ENCODE results near the gene SKP1.
"Not testable (repeated sequence)": the region's sequence is repeated elsewhere in the genome, so short reads cannot be mapped to it uniquely, and the experiment has no call there.

The SKP1 gene

GRCh38 chr5:134176511-134177368 lies at the start of gene SKP1:
Gene SKP1 (minus strand): TSS chr5:134176950. CDS start chr5:134174022, 2,928 bp downstream.
- peak within 1 kb of the TSS; percentile 95 for H3K27ac Mint-ChIP-seq
- peaks cover 9% of the 10 kb centered on the region for H3K27me3 Mint-ChIP-seq (ENCODE audit: low read depth)

DNA sequence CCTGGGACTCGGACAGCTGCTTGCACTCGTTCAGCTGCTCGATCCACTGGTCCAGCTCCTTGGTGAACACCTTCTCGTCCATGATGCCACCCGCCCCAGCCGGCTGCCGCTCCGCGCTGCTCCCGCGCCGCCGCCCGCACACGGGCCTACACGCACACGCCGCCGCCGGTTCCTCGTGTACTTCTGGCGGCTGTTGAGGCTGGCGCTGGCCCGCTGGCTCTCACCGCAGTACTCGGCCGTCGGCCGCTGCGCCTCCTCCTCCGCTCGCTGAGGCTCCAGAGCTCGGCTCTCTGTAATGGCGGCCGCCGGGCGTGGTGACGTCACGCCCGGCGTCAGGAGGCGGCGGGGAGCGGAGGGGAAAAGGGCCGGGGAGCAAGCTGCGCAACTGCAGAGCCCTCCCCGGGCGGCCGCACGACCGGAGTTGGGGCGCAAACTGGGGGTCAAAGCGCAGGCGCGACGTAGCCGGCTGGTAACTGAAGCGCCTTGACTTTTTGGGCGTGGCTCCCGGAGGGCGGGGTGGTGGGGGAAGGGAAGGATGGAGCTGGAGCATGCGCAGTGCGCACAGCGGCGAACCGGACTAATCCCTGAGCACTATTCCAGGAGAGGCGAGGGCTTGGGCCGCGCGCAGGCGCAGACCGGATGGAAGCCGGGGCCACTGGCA lies 49.2 kb upstream of the SKP1 start, which contains the start of gene PPP2CA:
PPP2CA (minus strand) TSS at position 294 of the 661 bp plus-strand sequence; CDS start at position 82, 212 bp downstream.
- peak within 1 kb of the TSS; percentile 95 for H3K27ac Mint-ChIP-seq
- no peaks in the 10 kb centered on the region for H3K27me3 Mint-ChIP-seq (ENCODE audit: low read depth)
- peaks cover 39% of the 10 kb centered on the region for H3K4me1 Mint-ChIP-seq (ENCODE audit: low read depth)
- H3K36me3 Mint-ChIP-seq (ENCODE audit: low read depth) = peaks cover 15% of the 10 kb centered on the region
- no peaks in the 10 kb centered on the region for H3K9me3 Mint-ChIP-seq
- peak within 1 kb of the TSS; percentile 85 for H3K4me3 Mint-ChIP-seq

More at GRCh38 chr5:134176511-134177368, at the start of gene SKP1:
- H3K4me1 Mint-ChIP-seq (ENCODE audit: low read depth) = peaks cover 21% of the 10 kb centered on the region
- peaks cover 16% of the 10 kb centered on the region for H3K36me3 Mint-ChIP-seq (ENCODE audit: low read depth)
- peak within 1 kb of the TSS; percentile 96 for H3K4me3 Mint-ChIP-seq
- H3K9me3 Mint-ChIP-seq = no peaks in the 10 kb centered on the region

DNA sequence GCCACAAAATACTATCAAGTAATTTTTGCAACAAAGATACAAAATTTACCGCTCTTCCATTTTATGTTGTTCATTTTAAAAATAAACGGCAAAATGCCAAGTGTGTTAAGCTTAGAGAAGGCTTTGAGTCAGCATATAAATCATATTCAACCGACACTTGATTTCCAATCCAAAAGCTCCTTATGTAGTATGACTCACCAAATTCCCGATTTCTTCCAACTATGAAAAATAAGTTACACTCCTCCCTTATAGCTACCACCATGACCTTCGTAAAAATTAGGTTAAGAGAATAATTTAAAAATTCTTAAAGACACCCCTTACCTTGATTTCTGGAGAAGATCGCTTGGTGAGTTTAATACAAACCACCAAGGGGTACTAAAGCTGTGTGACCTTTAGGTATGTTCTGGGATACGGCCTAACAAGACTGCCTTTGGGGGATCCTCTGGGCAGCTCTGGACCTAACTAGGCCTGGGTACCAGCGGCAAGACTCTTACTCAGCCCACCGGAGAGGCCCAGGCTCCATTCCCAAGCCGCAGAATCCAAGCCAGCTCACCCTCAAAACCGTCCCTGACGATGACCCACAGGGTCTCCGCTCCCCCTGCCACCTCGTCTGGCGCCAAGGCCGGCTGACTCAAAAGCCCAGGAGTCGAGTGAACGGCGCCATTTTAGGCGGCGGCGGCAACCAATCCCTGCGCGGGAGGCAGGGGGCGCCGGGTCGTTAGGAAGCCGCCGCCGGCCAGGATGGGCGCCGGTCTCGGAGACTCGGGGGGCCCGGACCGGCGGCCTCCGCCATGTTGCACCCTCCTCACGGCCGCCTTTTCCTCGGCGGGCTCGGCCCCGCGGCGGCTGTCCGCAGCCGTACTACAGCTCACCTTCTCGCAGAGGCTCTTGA lies 48.4 kb upstream of the SKP1 start:
- Mint-ChIP-seq H3K27ac (peak overlapping the region; percentile 95), H3K9me3 (no peaks in the 10 kb centered on the region), H3K4me3 (peak overlapping the region; percentile 85), H3K36me3 (ENCODE audit: low read depth) (peaks cover 19% of the 10 kb centered on the region), H3K4me1 (ENCODE audit: low read depth) (peaks cover 45% of the 10 kb centered on the region), H3K27me3 (ENCODE audit: low read depth) (no peaks in the 10 kb centered on the region)

GRCh38 chr5:134223406-134224248 lies 46.9 kb upstream of the SKP1 start:
- H3K27me3 Mint-ChIP-seq (ENCODE audit: low read depth) = no peaks in the 10 kb centered on the region
- H3K27ac Mint-ChIP-seq = no peak overlapping the region
- no peaks in the 10 kb centered on the region for H3K9me3 Mint-ChIP-seq
- H3K4me1 Mint-ChIP-seq (ENCODE audit: low read depth) = peaks cover 54% of the 10 kb centered on the region
- H3K36me3 Mint-ChIP-seq (ENCODE audit: low read depth) = peaks cover 22% of the 10 kb centered on the region
- peak overlapping the region; percentile 85 for H3K4me3 Mint-ChIP-seq

- Mint-ChIP-seq H3K4me1 (ENCODE audit: low read depth) (peaks cover 48% of the 10 kb centered on the region), H3K36me3 (ENCODE audit: low read depth) (peaks cover 23% of the 10 kb centered on the region)
- not testable (repeated sequence) for H3K4me3 Mint-ChIP-seq; H3K9me3 Mint-ChIP-seq; H3K27ac Mint-ChIP-seq; H3K27me3 Mint-ChIP-seq (ENCODE audit: low read depth)
Measured at GRCh38 chr5:134221690-134222089, 44.9 kb upstream of the SKP1 start.

DNA sequence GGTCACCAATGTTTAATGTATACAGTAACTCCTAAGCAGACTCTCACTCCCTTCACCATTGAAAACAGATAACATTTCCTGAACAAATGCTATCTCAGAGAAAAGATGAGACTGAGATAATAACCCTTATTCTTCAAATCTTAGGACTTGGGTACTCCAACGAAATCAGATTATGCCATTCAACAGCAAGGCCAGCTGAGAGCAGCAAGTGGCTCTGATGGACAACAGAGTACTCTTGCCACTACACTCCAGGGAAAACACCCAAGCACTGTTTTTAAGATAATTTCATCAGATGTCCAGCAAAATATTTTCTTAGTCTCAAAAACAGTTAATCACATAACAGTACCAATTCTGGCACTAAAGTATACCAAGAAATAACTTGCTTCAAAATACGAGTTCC lies 39.0 kb upstream of the SKP1 start:
- no peak overlapping the region for H3K4me3 Mint-ChIP-seq
- H3K36me3 Mint-ChIP-seq (ENCODE audit: low read depth) = peaks cover 9% of the 10 kb centered on the region
- no peaks in the 10 kb centered on the region for H3K27me3 Mint-ChIP-seq (ENCODE audit: low read depth)
- peaks cover 30% of the 10 kb centered on the region for H3K4me1 Mint-ChIP-seq (ENCODE audit: low read depth)
- H3K9me3 Mint-ChIP-seq = no peaks in the 10 kb centered on the region
- no peak overlapping the region for H3K27ac Mint-ChIP-seq

DNA sequence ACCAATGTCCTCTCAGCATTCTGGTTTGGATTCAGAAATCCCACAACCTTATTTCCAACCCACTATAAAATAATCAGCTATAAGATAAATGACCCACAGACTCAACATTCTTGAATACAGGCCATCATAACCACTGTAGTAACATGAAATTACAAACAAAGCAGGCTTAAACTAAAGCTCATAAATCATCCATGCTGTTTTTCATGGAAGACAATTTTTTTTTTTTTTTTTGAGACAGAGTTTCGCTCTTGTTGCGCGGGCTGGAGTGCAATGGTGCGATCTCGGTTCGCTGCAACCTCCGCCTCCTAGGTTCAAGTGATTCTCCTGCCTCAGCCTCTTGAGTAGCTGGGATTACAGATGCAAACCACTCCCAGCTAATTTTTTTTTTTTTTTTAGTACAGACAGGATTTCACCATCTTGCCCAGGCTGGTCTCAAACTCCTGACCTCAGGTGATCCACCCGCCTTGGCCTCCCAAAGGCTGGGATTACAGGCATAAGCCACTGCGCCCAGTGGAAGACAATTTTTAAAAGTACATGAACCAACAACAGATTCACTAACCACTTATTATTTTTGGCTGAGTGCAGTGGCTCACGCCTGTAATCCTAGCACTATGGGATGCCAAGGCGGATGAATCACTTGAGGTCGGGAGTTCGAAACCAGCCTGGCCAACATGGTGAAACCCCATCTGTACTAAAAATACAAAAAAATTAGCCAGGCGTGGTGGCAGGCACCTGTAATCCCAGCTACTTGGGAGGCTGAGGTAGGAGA lies 34.7 kb upstream of the SKP1 start:
- not testable (repeated sequence) for H3K4me3 Mint-ChIP-seq; H3K9me3 Mint-ChIP-seq; H3K36me3 Mint-ChIP-seq (ENCODE audit: low read depth); H3K27me3 Mint-ChIP-seq (ENCODE audit: low read depth); H3K27ac Mint-ChIP-seq
- peaks cover 16% of the 10 kb centered on the region for H3K4me1 Mint-ChIP-seq (ENCODE audit: low read depth)

DNA sequence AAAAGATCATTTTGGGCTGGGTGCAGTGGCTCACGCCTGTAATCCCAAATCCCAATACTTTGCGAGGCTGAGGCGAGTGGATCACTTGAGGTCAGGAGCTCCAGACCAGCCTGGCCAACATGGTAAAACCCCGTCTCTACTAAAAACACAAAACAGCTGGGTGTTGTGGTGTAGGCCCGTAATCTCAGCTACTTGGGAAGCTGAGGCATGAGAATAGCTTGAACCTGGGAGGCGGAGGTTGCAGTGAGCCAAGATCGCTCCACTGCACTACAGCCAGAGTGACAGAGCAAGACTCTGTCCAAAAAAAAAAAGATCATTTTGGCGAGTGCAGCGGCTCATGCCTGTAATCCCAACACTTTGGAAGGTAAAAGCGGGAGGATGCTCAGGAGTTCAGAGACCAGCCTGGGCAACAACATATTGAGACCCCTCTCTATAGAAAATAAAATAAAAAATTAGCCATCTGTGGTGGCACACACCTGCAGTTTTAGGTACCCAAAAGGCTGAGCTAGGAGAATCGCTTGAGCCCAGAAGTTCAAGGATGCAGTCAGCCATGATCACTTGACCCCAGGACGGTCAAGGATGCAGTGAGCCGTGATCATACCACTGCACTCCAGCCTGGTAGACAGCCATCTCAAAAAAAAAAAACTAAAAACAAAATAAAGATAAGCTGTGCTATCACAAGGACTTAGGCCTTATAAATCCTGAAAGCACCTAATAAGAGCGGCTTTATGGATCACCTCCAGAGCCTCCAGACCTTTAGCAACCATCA lies 32.9 kb upstream of the SKP1 start:
- Mint-ChIP-seq H3K4me1 (ENCODE audit: low read depth) (peaks cover 16% of the 10 kb centered on the region), H3K9me3 (no peaks in the 10 kb centered on the region), H3K27ac (no peak overlapping the region), H3K27me3 (ENCODE audit: low read depth) (no peaks in the 10 kb centered on the region), H3K4me3 (no peak overlapping the region), H3K36me3 (ENCODE audit: low read depth) (peaks cover 5% of the 10 kb centered on the region)

GRCh38 chr5:134207696-134208095 lies 30.9 kb upstream of the SKP1 start:
- H3K9me3 Mint-ChIP-seq = no peaks in the 10 kb centered on the region
- H3K27me3 Mint-ChIP-seq (ENCODE audit: low read depth) = no peaks in the 10 kb centered on the region
- peaks cover 12% of the 10 kb centered on the region for H3K4me1 Mint-ChIP-seq (ENCODE audit: low read depth)
- peaks cover 13% of the 10 kb centered on the region for H3K36me3 Mint-ChIP-seq (ENCODE audit: low read depth)
- H3K27ac Mint-ChIP-seq = no peak overlapping the region
- H3K4me3 Mint-ChIP-seq = no peak overlapping the region

DNA sequence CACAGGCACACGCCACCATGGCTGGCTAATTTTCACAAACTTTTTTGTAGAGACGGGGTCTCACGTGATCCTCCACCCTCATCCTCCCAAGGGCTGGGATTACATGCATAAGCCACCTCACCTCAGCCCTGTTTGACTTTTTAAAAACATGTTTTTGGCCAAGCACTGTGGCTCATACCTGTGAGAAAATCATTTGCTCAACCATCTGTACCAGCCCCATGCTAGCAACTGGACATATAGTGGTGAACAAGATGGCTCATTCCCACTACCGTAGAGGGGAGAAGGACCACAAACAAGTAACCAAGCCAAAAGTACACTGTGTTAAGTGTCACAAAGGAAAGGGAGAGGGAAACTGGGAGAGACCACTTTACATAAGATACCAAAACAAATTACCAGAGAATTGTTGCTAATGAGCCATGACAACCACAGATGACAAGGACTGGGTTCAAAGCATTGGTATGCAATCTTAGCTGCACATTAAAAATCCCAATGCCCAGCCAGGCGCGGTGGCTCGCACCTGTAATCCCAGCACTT lies 29.9 kb upstream of the SKP1 start:
- Mint-ChIP-seq H3K9me3 (no peaks in the 10 kb centered on the region), H3K36me3 (ENCODE audit: low read depth) (peaks cover 22% of the 10 kb centered on the region), H3K4me1 (ENCODE audit: low read depth) (peaks cover 10% of the 10 kb centered on the region), H3K27me3 (ENCODE audit: low read depth) (no peaks in the 10 kb centered on the region), H3K4me3 (no peak overlapping the region), H3K27ac (no peak overlapping the region)

DNA sequence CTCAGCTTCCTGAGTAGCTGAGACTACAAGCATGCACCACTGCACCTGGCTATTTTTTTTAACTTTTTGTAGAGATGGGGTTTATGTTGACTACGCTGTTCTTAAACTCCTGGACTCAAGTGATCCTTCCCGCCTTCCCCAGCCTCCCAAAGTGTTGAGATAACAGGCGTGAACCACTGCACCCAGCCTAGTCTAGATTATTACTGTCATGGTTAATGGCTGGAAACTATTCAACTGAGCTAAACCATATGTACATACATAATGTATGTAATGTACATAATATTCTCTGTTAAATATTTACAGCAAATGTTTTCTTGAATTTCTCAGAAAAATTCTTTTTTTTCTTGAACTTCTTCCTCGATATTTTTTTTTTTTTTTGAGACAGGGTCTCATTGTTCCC lies 27.8 kb upstream of the SKP1 start:
- Mint-ChIP-seq H3K36me3 (ENCODE audit: low read depth) (peaks cover 36% of the 10 kb centered on the region), H3K27me3 (ENCODE audit: low read depth) (no peaks in the 10 kb centered on the region), H3K27ac (no peak overlapping the region), H3K9me3 (no peaks in the 10 kb centered on the region), H3K4me1 (ENCODE audit: low read depth) (peaks cover 10% of the 10 kb centered on the region), H3K4me3 (no peak overlapping the region)

DNA sequence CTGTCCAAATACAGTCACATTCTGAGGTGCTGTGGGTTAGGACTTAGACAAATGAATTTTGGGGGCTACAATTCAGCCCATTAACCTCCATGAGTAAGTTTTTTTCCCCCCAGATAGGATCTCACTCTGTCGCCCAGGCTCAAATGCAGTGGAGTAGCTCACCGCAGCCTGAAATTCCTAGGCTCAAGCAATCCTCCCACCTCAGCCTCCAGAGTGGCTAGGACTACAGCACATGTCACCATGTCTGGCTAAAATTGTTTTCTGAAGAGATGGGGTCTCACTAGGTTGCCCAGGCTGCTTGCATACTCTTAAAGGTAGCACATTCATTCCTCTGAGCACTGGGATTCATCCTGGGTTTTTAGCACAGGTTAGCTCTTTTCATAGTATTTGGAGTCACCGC lies 26.9 kb upstream of the SKP1 start:
- Mint-ChIP-seq H3K4me1 (ENCODE audit: low read depth) (peaks cover 6% of the 10 kb centered on the region), H3K36me3 (ENCODE audit: low read depth) (peaks cover 41% of the 10 kb centered on the region), H3K9me3 (no peaks in the 10 kb centered on the region), H3K27ac (no peak overlapping the region), H3K4me3 (no peak overlapping the region), H3K27me3 (ENCODE audit: low read depth) (no peaks in the 10 kb centered on the region)
